Activated naive CD8-positive, alpha-beta T cell treated with anti-CD3 and anti-CD28 coated beads, Interleukin-2, amount 10 ng/mL, durations not matched to agents 7 days and 5 days (primary cell): ENCODE results near the gene VPS37C. TPM values are rescaled to one million over a fixed set of nuclear protein-coding genes. Genes with fewer than 3 reads are reported as not detected.

ENCODE experiments used
- ATAC-seq: fragments of 150-1000 bp; cut with Tn5 transposase; one replicate; pipeline ENCODE4 v1.10.0; 2021; ENCODE audit warnings: low read depth, moderate library complexity
- POLR2A ChIA-PET: fragments of 350-600 bp; sonication (Branson Sonifier 250); formaldehyde crosslinking; loops from one replicate; lab custom pipeline; 2021; ENCODE audit warnings: antibody characterized with exemption; lab: Charles Lee
- DNase-seq: peaks from one replicate; pipeline ENCODE4 v3.0.0; 2021
- H3K27ac Mint-ChIP-seq: one replicate; pipeline ENCODE4 v1.8.0; 2022; ENCODE audit warnings: mild to moderate bottlenecking, mixed read lengths
- H3K27me3 Mint-ChIP-seq: one replicate; pipeline ENCODE4 v1.8.0; 2022; ENCODE audit warnings: mild to moderate bottlenecking, moderate library complexity, mixed read lengths
- H3K36me3 Mint-ChIP-seq: one replicate; pipeline ENCODE4 v1.8.0; 2021; ENCODE audit warnings: mild to moderate bottlenecking, mixed read lengths
- H3K4me1 Mint-ChIP-seq: one replicate; pipeline ENCODE4 v1.8.0; 2021; ENCODE audit warnings: mixed read lengths
- H3K4me3 Mint-ChIP-seq: one replicate; pipeline ENCODE4 v1.8.0; 2022; ENCODE audit warnings: mild to moderate bottlenecking, moderate library complexity, mixed read lengths
- H3K9me3 Mint-ChIP-seq: one replicate; pipeline ENCODE4 v1.8.0; 2021; ENCODE audit warnings: mixed read lengths
- total RNA-seq, 2 experiments: library from RNA; stranded (reverse); gene quantifications; one replicate each; pipeline ENCODE4 v1.2.3, GENCODE V29; 2021

VPS37C gene
- total RNA-seq, 2 experiments from 2014 or later: 5.6 to 6.0 TPM

DNA sequence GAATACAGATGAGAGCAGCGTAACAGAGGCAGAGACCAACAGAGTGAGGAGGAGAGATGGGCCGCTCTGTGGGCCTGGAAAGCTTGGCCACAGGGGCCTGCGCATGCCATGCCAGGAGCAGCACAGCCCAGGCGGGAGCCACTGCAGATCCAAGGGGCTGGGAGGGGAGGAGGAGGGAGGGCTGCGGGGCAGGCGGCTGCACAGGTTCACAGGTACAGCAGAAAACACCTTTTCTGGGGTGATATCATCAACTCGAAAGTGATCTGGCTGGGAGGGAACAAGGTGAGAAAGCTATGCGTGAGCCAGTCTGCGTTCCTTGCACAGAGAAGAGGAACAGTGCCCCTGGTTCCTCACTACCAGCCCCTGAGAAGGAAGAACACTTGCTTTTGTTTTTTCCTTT, 14.8 kb downstream of the VPS37C start:
- Mint-ChIP-seq H3K4me1 (peaks cover 10% of the 10 kb centered on the region), H3K9me3 (no peaks in the 10 kb centered on the region), H3K36me3 (no peaks in the 10 kb centered on the region), H3K27ac (no peak overlapping the region), H3K4me3 (no peak overlapping the region), H3K27me3 (peaks cover 2% of the 10 kb centered on the region)
- DNase-seq: no peak
- POLR2A ChIA-PET: interaction anchor here (1.5 kb wide), 1 partner anchor 11 kb away, joined by 3 read pairs; no protein-coding TSS in a partner anchor
- ATAC-seq: no peak

DNA sequence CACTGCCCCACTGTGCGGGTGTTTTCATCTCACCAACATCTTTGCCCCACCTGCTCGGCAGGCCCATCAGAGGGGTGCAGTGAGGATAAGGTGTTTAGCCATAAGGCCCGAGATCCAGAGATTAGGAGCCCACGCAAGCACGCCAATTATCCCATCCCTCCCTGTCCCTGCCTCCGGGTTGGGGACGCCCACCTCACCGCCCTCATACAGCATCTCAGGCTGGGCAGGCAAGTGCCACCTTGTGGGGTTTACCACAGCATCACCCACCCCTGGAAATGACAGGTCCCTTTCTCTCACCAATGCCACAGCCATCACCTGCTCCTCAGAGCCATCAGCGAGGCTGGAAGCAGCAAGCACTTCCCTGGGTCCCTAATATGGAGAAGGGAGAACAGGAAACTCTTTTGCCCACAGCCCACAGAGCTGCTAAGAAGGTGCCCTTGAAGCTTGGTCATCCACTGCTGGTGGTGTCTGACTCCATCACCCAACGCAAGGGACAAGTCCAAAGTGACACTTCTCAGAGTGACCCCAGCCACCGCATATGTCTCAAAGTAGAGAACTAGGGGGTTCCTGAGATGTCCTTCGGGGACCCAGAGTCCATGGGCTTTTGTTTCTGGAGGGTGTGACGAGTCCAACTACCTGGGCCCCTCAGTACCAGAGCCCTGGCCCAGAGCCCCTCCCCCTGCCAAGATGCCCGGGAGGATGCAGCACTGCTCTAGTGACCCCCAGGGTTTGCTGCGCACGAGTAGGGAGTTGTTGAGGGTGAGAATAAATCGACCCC, 15.8 kb downstream of the VPS37C start:
- Mint-ChIP-seq H3K9me3 (no peaks in the 10 kb centered on the region), H3K36me3 (no peaks in the 10 kb centered on the region), H3K27me3 (peaks cover 2% of the 10 kb centered on the region), H3K4me3 (no peak overlapping the region), H3K27ac (no peak overlapping the region), H3K4me1 (peaks cover 10% of the 10 kb centered on the region)
- DNase-seq: no peak
- ATAC-seq: no peak
- POLR2A ChIA-PET: interaction anchor here (1.5 kb wide), 1 partner anchor 12 kb away, joined by 3 read pairs; no protein-coding TSS in a partner anchor

DNA sequence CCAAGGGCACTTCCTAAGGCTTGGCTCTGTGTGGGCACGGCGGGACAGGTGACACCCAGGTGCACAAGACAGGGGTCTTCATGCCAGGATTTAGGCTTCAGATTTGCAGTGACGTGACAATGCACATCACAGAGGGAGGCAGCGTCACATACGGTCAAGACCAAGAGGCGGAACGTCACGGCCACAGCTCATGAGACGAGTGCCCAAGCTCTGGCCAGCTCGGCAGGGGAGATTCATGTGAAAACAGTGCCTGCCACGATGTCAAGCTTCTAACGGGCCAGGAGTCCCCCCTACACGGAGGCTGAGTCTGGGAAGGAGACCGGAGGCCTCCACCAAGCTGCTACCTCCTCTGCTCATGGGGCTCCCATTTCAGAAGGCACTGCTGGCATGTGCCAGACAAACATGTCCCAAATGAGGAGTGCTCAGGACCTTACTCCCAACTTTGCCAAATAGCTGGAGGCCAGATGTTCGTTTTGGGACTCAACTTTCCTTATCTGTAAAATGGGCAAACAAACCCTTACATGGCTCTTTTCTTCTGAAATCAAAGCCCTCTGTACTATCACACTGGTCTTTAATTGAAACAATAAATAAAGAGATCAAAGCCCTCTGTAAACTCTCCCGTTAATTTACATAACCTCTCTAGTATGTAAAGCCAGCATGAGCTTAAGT, 16.6 kb downstream of the VPS37C start:
- POLR2A ChIA-PET: no interaction called here
- ATAC-seq: no peak
- Mint-ChIP-seq H3K9me3 (no peaks in the 10 kb centered on the region), H3K36me3 (no peaks in the 10 kb centered on the region), H3K4me3 (no peak overlapping the region), H3K27ac (no peak overlapping the region), H3K4me1 (peaks cover 10% of the 10 kb centered on the region), H3K27me3 (peaks cover 2% of the 10 kb centered on the region)
- no peak for DNase-seq

DNA sequence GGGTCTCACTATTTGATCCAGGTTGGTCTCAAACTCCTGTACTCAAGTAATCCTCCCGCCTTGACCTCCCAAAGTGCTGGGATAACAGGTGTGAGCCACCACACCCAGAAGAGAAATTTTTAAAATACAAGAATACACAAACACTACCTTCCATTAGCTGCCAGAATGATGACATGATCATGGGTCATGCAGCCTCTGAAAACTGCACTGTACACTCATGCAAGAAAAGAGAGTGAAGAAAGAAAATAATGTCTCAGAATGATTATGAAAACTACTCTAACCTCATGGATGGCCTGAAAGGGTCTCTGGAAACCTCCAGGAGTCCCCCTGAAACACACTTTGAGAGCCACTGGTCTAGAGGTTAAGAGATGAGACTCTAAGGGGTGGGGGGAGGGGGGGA, 18.8 kb downstream of the VPS37C start:
- no peak overlapping the region for H3K27ac Mint-ChIP-seq

DNA sequence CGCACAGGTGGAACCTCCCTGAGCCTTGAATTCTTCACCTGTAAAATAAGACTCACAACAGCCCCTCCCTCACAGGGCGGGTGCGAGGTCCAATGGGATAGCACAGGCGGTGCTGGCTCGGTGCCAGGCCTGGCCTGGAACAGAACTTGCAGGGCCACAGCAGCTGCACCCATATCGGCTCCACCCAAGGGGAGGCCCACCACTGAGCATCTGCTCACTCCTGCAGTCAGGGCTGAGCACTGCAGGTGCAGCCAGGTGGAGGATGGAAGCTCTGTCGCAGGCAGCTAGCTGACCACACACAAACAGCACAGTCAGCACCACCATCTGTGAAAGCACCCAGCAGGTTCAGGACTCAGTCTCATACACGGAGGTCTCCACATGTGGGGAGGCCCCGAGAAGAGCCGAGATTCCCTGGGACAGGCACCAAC, 19.6 kb downstream of the VPS37C start:
- DNase-seq (no peak), ATAC-seq (no peak)
- no peaks in the 10 kb centered on the region for H3K9me3 Mint-ChIP-seq
- peaks cover 10% of the 10 kb centered on the region for H3K4me1 Mint-ChIP-seq
- H3K4me3 Mint-ChIP-seq: no peak overlapping the region
- POLR2A ChIA-PET: no interaction called here
- H3K27ac Mint-ChIP-seq: no peak overlapping the region
- H3K27me3 Mint-ChIP-seq: no peaks in the 10 kb centered on the region
- H3K36me3 Mint-ChIP-seq: no peaks in the 10 kb centered on the region

More for the DNA sequence above, 18.8 kb downstream of the VPS37C start:
- H3K36me3 Mint-ChIP-seq: no peaks in the 10 kb centered on the region
- no peak for DNase-seq
- ATAC-seq: no peak
- H3K4me1 Mint-ChIP-seq: peaks cover 10% of the 10 kb centered on the region
- no peaks in the 10 kb centered on the region for H3K27me3 Mint-ChIP-seq
- no peaks in the 10 kb centered on the region for H3K9me3 Mint-ChIP-seq
- POLR2A ChIA-PET: interaction anchor here (0.6 kb wide), 3 partner anchors 122 to 1028 kb away, joined by 3 to 5 read pairs (median 4); no protein-coding TSS in a partner anchor
- H3K4me3 Mint-ChIP-seq: no peak overlapping the region

DNA sequence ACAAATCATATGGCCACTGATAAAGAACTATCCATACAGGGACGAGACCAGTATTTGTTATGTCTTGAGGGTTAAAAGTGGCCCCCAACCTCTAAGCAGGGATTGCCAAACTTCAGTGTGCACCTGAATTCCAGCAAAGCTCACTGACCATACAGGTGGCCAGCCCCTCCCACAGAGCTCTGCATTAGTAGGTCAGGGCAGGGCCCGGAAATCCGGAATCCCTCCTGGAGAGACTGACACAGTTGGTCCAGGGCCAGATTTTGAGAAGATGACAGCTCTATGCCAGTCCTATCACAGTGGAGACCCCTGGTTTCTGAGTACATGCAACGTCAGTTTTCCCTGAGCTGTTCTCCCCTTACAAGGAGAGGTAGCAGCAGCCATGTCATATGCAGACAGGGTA, 20.8 kb downstream of the VPS37C start:
- POLR2A ChIA-PET: no interaction called here

DNA sequence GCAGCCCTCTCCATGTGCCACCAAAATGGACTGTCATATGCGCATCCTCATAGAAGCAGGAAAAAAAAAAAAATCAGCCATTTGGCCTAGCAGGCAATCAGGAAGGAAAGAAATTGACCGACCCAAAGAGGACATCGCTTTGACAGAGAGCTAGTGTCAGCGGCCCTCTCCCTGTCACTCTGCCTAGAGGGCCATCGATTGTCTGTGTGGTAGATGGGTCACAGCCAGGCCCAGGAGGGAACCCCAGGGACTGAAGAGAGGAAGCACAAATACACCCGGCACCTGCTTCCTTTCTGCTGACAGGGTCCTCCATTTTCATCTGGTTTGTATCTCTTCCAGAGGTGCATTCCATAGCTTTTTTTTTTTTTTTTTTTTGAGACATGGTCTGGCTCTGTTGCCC, 21.8 kb downstream of the VPS37C start:
- Mint-ChIP-seq H3K4me1 (peaks cover 2% of the 10 kb centered on the region), H3K36me3 (no peaks in the 10 kb centered on the region), H3K27me3 (no peaks in the 10 kb centered on the region), H3K9me3 (no peaks in the 10 kb centered on the region), H3K27ac (no peak overlapping the region), H3K4me3 (no peak overlapping the region)
- DNase-seq (no peak), ATAC-seq (no peak)
- POLR2A ChIA-PET: no interaction called here

More for the DNA sequence above, 20.8 kb downstream of the VPS37C start:
- Mint-ChIP-seq H3K27me3 (no peaks in the 10 kb centered on the region), H3K4me1 (peaks cover 4% of the 10 kb centered on the region), H3K27ac (no peak overlapping the region), H3K36me3 (no peaks in the 10 kb centered on the region), H3K9me3 (no peaks in the 10 kb centered on the region), H3K4me3 (no peak overlapping the region)
- no peak for DNase-seq
- no peak for ATAC-seq

DNA sequence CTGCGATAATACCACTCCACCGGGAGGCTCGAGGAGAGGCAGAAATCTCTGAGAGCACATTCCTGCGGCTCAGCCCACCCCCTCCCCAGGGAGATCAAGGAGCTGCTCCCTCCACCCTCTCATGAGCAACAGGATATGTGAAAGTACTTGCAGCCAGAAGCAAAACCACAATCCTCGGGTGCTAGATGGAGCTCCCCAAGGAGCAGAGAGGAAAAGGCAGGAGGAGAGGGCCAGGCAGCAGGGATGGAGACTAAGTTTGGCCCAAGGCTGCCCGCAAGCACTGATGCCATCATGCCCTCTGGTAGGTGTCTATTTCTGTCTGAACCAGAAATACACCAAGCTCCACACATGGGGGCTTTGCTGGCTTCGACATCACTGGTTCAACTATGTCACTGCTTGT, 22.3 kb downstream of the VPS37C start:
- ATAC-seq: no peak
- Mint-ChIP-seq H3K27me3 (no peaks in the 10 kb centered on the region), H3K9me3 (no peaks in the 10 kb centered on the region), H3K36me3 (no peaks in the 10 kb centered on the region), H3K4me3 (no peak overlapping the region), H3K4me1 (peaks cover 2% of the 10 kb centered on the region), H3K27ac (no peak overlapping the region)
- DNase-seq: no peak
- POLR2A ChIA-PET: no interaction called here

DNA sequence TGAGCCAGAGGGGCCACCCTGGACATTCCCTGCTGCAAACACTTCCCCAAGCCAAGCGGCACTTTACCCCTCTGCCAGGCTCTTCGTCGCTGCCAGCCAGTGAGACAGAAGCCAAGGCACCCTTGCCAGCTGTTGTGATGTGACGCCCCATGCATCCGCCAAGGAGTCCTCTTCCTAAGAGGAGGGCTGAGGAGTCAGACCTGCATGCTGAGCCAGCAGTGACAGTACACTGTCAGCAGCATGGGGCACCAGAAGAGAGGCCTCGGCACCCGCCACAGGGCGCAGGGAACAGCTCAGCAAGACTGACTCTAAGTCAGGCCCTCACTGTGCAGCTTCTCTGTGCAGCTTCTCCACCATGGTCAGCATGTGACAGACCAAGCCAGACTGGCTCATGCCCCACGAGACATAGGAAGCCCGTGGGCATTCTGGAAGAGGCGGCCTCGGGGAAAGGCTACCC, 26.4 kb downstream of the VPS37C start:
- no peak overlapping the region for H3K27ac Mint-ChIP-seq
- H3K36me3 Mint-ChIP-seq: no peaks in the 10 kb centered on the region
- no peaks in the 10 kb centered on the region for H3K9me3 Mint-ChIP-seq
- no peak for DNase-seq
- H3K27me3 Mint-ChIP-seq: no peaks in the 10 kb centered on the region
- H3K4me3 Mint-ChIP-seq: no peak overlapping the region
- POLR2A ChIA-PET: no interaction called here
- H3K4me1 Mint-ChIP-seq: peaks cover 5% of the 10 kb centered on the region
- ATAC-seq: no peak

DNA sequence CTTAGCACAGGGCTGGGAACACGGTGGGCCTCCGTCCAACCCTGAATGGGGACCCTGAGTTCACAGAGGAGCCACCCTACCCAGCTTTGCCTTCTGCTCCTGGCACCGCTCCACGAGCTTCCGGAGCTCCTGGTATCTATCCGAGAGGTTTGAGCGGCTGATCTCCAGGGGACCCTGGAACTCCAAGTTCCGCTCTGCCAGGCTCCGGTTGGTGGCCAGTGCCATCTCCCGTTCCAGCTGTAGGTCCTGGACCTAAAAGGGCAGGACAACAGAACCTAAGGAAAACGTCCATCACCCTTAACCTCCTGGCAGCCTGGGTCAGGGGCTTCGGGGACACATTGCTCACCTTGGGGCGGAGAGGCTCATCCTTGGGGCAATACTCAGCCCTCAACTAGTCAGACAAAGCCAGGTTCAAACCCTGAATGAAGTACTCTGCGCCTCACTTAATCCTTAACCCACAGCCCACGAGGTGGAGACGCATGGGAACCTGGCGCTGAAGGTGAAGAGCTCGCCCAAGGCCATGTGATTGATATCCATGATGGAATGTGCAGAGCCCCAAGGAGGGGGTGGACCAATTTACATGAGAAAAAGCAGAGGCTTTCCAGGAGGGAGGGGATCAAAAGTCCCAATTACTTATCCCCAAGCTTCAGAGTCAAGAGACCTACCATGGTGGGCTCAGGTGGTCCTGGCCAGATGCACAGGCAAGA, 27.1 kb downstream of the VPS37C start:
- POLR2A ChIA-PET: no interaction called here
- Mint-ChIP-seq H3K36me3 (no peaks in the 10 kb centered on the region), H3K9me3 (no peaks in the 10 kb centered on the region), H3K27ac (no peak overlapping the region), H3K4me3 (no peak overlapping the region), H3K4me1 (peaks cover 10% of the 10 kb centered on the region), H3K27me3 (no peaks in the 10 kb centered on the region)
- DNase-seq (no peak), ATAC-seq (no peak)

DNA sequence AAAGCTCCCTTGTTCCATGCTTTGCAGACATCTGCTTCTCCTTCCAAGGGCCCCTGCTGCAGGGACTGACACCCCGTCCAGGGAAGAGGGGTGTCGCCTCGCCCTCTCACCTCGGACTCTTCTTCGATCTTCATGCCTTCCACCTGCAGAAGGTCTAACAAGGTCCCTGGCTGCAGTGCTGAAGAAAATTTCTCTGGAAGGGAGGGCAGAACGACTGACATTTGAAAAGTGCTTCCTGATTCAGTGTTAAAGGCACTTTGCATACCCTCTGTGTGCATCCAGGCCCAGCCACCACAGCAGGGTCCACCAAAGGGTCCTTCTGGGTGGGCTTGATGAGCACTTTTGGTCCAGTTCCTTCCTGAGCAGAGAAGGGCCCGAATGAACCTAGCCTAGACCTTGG, 28.1 kb downstream of the VPS37C start:
- peaks cover 10% of the 10 kb centered on the region for H3K4me1 Mint-ChIP-seq
- POLR2A ChIA-PET: no interaction called here
- H3K27me3 Mint-ChIP-seq: no peaks in the 10 kb centered on the region
- H3K27ac Mint-ChIP-seq: peak overlapping the region; percentile 43
- H3K36me3 Mint-ChIP-seq: no peaks in the 10 kb centered on the region
- no peak for DNase-seq
- H3K9me3 Mint-ChIP-seq: no peaks in the 10 kb centered on the region
- no peak for ATAC-seq
- no peak overlapping the region for H3K4me3 Mint-ChIP-seq

DNA sequence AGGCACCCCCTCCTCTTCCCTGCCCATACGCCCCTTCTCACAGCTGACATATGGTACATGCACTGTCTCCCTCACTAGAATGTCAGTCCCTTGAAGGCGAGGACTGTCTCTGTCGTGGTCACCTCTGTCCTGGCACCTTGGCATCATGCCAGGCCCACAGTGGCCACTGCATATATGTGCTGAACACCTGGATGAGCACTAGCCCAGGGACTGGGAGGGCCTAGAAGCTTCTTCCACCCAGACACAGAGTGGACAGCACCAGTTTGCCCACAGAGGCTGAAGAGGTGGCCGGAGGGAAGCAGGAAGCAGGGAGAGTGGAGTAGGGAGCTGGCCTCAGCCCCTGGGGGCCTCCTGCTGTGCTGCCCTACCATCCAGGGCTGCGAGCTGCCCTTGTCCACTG, 28.6 kb downstream of the VPS37C start:
- POLR2A ChIA-PET: no interaction called here
- Mint-ChIP-seq H3K27ac (no peak overlapping the region), H3K27me3 (no peaks in the 10 kb centered on the region), H3K4me3 (no peak overlapping the region), H3K36me3 (peaks cover 3% of the 10 kb centered on the region), H3K9me3 (no peaks in the 10 kb centered on the region), H3K4me1 (peaks cover 10% of the 10 kb centered on the region)
- ATAC-seq (no peak), DNase-seq (no peak)

DNA sequence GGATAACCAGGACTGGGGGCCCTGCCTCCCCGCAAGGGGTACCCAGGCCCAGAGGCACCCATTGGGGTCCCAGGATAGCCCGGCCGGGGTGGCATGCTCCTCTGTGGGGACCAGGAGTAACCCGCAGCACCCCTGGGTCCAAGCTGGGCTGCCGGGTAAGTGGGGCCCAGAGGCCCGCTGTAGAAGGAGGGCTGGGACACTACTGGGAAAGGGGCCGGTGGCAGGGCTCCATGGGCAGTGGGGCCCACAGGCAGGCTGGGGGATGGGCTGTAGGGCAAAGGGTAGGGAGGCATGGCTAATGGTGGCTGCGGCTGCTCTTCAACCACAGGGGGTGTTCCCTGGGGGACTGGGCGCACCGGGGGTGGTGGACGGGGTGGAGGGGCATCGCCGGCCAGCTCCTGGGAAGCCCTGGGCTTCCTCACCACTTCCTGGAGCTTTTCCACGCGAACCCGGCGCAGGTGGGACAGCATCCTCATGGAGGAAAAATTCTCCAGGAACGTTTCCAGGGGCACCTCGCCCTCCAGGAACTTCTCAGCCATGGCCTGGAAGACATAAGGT, 29.1 kb downstream of the VPS37C start:
- Mint-ChIP-seq H3K27me3 (no peaks in the 10 kb centered on the region), H3K36me3 (peaks cover 4% of the 10 kb centered on the region), H3K27ac (no peak overlapping the region), H3K9me3 (no peaks in the 10 kb centered on the region), H3K4me3 (no peak overlapping the region), H3K4me1 (peaks cover 10% of the 10 kb centered on the region)
- POLR2A ChIA-PET: no interaction called here
- no peak for ATAC-seq
- DNase-seq: no peak
